ENCODE measurements around the gene ENTPD5.

ENTPD5 gene

GRCh38 chr14:73997944-73998447, 21.1 kb downstream of the ENTPD5 start:
- Histone ChIP-seq H3K9me3 (ENCODE audit: control insufficient read depth, insufficient read depth, low read depth, low read length) (no peaks in the 10 kb centered on the region), H3K27ac (ENCODE audit: extremely low read depth, low read depth, low read length) (no peak overlapping the region), H3K36me3 (ENCODE audit: control insufficient read depth in 2 of 2, insufficient read depth in 1 of 2, low read length in 2 of 2) (peaks cover 0 to 4% of the 10 kb centered on the region in 2 experiments; a peak in 2 of 3 replicates), H3K4me3 (ENCODE audit: low read depth, low read length) (no peak overlapping the region), H3K4me1 (ENCODE audit: control insufficient read depth, insufficient read depth, low read length) (no peaks in the 10 kb centered on the region)
- TF ChIP-seq ZNF785 (tag by site-specific recombination; IDR thresholded peaks at IDR 0.05) (no peak), ZNF335 (tag by site-specific recombination; conservative IDR thresholded peaks at IDR 0.05) (no peak), ZBTB10 (tag by site-specific recombination; IDR thresholded peaks at IDR 0.05) (no peak), ZNF175 (tag by site-specific recombination; IDR thresholded peaks at IDR 0.05) (no peak), ZBTB11 (tag by site-specific recombination; conservative IDR thresholded peaks at IDR 0.05; ENCODE audit: low read depth) (no peak), ZNF404 (tag by site-specific recombination; IDR thresholded peaks at IDR 0.05) (no peak), ZNF707 (tag by site-specific recombination; IDR thresholded peaks at IDR 0.05) (no peak), GLIS2 (tag by site-specific recombination; IDR thresholded peaks at IDR 0.05) (no peak), ZNF121 (tag by site-specific recombination; IDR thresholded peaks at IDR 0.05) (no peak)
- CTCF ChIA-PET: no interaction called here
- POLR2A ChIA-PET: no interaction called here

- Histone ChIP-seq H3K27ac (ENCODE audit: extremely low read depth, low read depth, low read length) (no peak overlapping the region), H3K9me3 (ENCODE audit: control insufficient read depth, insufficient read depth, low read depth, low read length) (no peaks in the 10 kb centered on the region), H3K4me1 (ENCODE audit: control insufficient read depth, insufficient read depth, low read length) (no peaks in the 10 kb centered on the region), H3K4me3 (ENCODE audit: low read depth, low read length) (no peak overlapping the region), H3K36me3 (ENCODE audit: control insufficient read depth in 2 of 2, insufficient read depth in 1 of 2, low read length in 2 of 2) (peaks cover 0 to 4% of the 10 kb centered on the region in 2 experiments; a peak in 2 of 3 replicates)
- POLR2A ChIA-PET: no interaction called here
- TF ChIP-seq ZNF174 (tag by site-specific recombination; IDR thresholded peaks at IDR 0.05) (no peak), ZNF791 (tag by site-specific recombination; IDR thresholded peaks at IDR 0.05) (no peak), ZBTB8A (tag by site-specific recombination; IDR thresholded peaks at IDR 0.05) (no peak), ZNF416 (tag by site-specific recombination; IDR thresholded peaks at IDR 0.05) (no peak), REST (tag by site-specific recombination; IDR thresholded peaks at IDR 0.05) (no peak), HOXC10 (CRISPR knock-in tag; IDR thresholded peaks at IDR 0.05) (no peak)
- CTCF ChIA-PET: interaction anchor here (0.6 kb wide), 1 partner anchor 20 kb away, joined by 4 read pairs; no protein-coding TSS in a partner anchor
These were observed 21.8 kb downstream of the ENTPD5 start for GRCh38 chr14:73997108-73997943.
